ENCODE measurements around the gene LAMA5. TPM values are rescaled to one million over a fixed set of nuclear protein-coding genes. Genes with fewer than 3 reads are reported as not detected.

The LAMA5 gene
- total RNA-seq, 1 experiment from 2014 or later = 266 TPM

DNA sequence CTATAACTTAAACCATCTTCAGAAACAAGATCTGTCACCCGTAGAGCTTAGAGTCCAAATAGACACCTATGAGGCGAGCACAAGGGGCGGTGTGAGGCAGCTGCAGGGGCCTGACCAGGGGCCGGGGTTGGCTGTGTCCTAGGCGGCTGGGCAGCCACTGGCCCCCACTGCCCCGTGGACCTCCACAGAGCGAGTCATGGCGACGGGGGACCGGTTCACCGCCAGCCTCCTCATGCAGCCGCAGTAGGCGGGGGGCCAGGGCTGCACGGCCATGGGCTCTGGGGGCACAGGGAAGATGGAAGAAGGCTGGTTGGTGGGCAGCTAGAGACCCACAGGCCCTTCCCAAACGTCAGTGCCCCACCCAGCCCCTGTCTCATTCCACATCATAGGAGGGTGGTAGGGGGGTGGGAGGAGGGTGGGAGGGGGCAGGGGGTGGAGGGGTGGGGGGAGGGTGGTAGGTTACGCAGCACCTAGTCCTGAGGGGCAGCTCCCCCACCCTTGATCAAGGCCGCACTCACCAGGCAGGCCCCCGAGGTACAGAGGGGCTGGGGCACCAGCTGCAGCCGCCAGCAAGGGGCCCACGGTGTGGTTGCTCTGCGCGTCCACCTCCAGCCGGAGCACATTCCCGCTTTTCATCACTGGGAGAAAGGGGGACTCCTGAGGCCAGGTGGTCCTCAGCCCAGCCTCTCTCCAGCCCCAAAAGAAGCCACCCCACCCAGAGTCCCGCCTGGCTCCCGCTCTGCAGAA, 57.7 kb downstream of the LAMA5 start:
- intact Hi-C loops (cut with micrococcal nuclease) = no loop called here
- CTCF ChIA-PET = interaction anchor here (0.6 to 1.4 kb wide), 3 partner anchors 24 to 60 kb away, joined by 3 to 4 read pairs (median 3); no protein-coding TSS in a partner anchor

DNA sequence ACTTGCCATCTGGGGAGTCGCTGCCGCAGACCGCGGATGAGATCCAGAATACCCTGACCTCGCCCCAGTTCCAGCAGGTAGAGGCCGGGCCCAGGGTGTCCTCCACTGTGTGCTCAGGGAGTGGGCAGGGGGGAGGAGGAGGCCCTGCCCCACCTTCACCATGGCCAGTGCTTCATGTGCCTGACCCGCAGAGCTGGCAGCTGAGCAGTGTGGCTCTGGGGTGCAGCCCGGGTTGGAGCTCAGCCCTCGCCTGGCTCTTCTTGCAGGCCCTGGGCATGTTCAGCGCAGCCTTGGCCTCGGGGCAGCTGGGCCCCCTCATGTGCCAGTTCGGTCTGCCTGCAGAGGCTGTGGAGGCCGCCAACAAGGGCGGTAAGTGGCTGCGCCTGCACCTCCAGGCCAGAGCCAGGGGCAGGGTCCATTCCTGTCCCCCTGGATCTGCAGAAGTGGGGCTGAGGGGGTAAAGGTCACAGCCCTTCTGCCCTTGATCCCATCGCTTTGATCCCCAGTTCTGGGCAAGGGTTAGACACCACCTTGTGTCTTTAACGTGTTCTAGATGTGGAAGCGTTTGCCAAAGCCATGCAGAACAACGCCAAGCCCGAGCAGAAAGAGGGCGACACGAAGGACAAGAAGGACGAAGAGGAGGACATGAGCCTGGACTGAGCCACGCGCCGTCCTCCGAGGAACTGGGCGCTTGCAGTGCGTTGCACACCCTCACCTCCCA, 58.9 kb downstream of the LAMA5 start:
- Mint-ChIP-seq H3K4me1 (ENCODE audit: insufficient read depth, unreplicated experiment) (peaks cover 13% of the 10 kb centered on the region), H3K4me3 (ENCODE audit: unreplicated experiment) (no peak overlapping the region), H3K27ac (ENCODE audit: low read depth, unreplicated experiment) (no peak overlapping the region), H3K9me3 (ENCODE audit: unreplicated experiment) (no peaks in the 10 kb centered on the region), H3K27me3 (ENCODE audit: insufficient read depth, unreplicated experiment) (no peaks in the 10 kb centered on the region), H3K36me3 (ENCODE audit: insufficient read depth, unreplicated experiment) (peaks cover 89% of the 10 kb centered on the region)
- TF ChIP-seq CTCF (IDR thresholded peaks at IDR 0.05; ENCODE audit: unreplicated experiment) = no peak
- no peak for DNase-seq (ENCODE audit: unreplicated experiment)
- ChIA-PET CTCF (interaction anchor here (0.6 to 3.7 kb wide), 4 partner anchors 25 to 73 kb away, joined by 3 to 33 read pairs (median 4); no protein-coding TSS in a partner anchor), POLR2A (interaction anchor here (0.7 to 6.4 kb wide), 9 partner anchors 8 to 79 kb away, joined by 3 to 66 read pairs (median 5); partner anchors contain the start of gene RPS21)
- intact Hi-C loops (cut with micrococcal nuclease) = no loop called here
- BruUV-seq (replicated peaks) = TSS peak; percentile 54

More for the DNA sequence above, 57.7 kb downstream of the LAMA5 start:
- no peak overlapping the region for H3K27ac Mint-ChIP-seq (ENCODE audit: low read depth, unreplicated experiment)
- H3K27me3 Mint-ChIP-seq (ENCODE audit: insufficient read depth, unreplicated experiment) = no peaks in the 10 kb centered on the region
- POLR2A ChIA-PET = interaction anchor here (0.7 to 5.2 kb wide), 8 partner anchors 11 to 78 kb away, joined by 3 to 63 read pairs (median 4); partner anchors contain the start of gene RPS21
- BruUV-seq (replicated peaks) = TSS peak; percentile 56
- no peak for DNase-seq (ENCODE audit: unreplicated experiment)
- no peak overlapping the region for H3K4me3 Mint-ChIP-seq (ENCODE audit: unreplicated experiment)
- H3K36me3 Mint-ChIP-seq (ENCODE audit: insufficient read depth, unreplicated experiment) = peaks cover 91% of the 10 kb centered on the region
- no peaks in the 10 kb centered on the region for H3K9me3 Mint-ChIP-seq (ENCODE audit: unreplicated experiment)
- peaks cover 9% of the 10 kb centered on the region for H3K4me1 Mint-ChIP-seq (ENCODE audit: insufficient read depth, unreplicated experiment)
- TF ChIP-seq CTCF (IDR thresholded peaks at IDR 0.05; ENCODE audit: unreplicated experiment) = no peak

- H3K27me3 Mint-ChIP-seq (ENCODE audit: insufficient read depth, unreplicated experiment) = no peaks in the 10 kb centered on the region
- H3K4me1 Mint-ChIP-seq (ENCODE audit: insufficient read depth, unreplicated experiment) = peaks cover 13% of the 10 kb centered on the region
- POLR2A ChIA-PET = interaction anchor here (0.6 to 6.4 kb wide), 13 partner anchors 8 to 171 kb away, joined by 3 to 128 read pairs (median 6); partner anchors contain the start of genes LAMA5 and RPS21
- CTCF ChIA-PET = interaction anchor here (0.7 to 3.7 kb wide), 5 partner anchors 9 to 120 kb away, joined by 3 to 33 read pairs (median 5); no protein-coding TSS in a partner anchor
- no peak overlapping the region for H3K4me3 Mint-ChIP-seq (ENCODE audit: unreplicated experiment)
- peaks cover 81% of the 10 kb centered on the region for H3K36me3 Mint-ChIP-seq (ENCODE audit: insufficient read depth, unreplicated experiment)
- no peaks in the 10 kb centered on the region for H3K9me3 Mint-ChIP-seq (ENCODE audit: unreplicated experiment)
- DNase-seq (ENCODE audit: unreplicated experiment) = no peak
- no TSS peak for BruUV-seq (replicated peaks)
- no peak for TF ChIP-seq CTCF (IDR thresholded peaks at IDR 0.05; ENCODE audit: unreplicated experiment)
- intact Hi-C loops (cut with micrococcal nuclease) = no loop called here
- no peak overlapping the region for H3K27ac Mint-ChIP-seq (ENCODE audit: low read depth, unreplicated experiment)
These were observed 59.6 kb downstream of the LAMA5 start for GRCh38 chr20:62307226-62308101.
